Chondrocyte (in vitro differentiated cells): ENCODE measurements around the gene ELP2. TPM values are rescaled to one million over a fixed set of nuclear protein-coding genes. Genes with fewer than 3 reads are reported as not detected.

Source experiments
- DNase-seq: peaks from one replicate; pipeline ENCODE4 v3.0.0; 2021; ENCODE audit warnings: mixed read lengths, low spot score
- H3K27ac Mint-ChIP-seq: one replicate; pipeline ENCODE4 v1.8.0; 2021; ENCODE audit warnings: mild to moderate bottlenecking, moderate library complexity, mixed read lengths; ENCODE audit not compliant: unreplicated experiment
- H3K27me3 Mint-ChIP-seq: 2 replicates; pipeline ENCODE4 v1.8.0; 2021; ENCODE audit warnings: low read depth, mixed read lengths
- H3K36me3 Mint-ChIP-seq: 2 replicates; pipeline ENCODE4 v1.8.0; 2021; ENCODE audit warnings: low read depth, mixed read lengths
- H3K4me1 Mint-ChIP-seq: 2 replicates; pipeline ENCODE4 v1.8.0; 2021; ENCODE audit warnings: low read depth, mild to moderate bottlenecking, mixed read lengths
- H3K4me3 Mint-ChIP-seq: one replicate; pipeline ENCODE4 v1.8.0; 2021; ENCODE audit warnings: mild to moderate bottlenecking, moderate library complexity, mixed read lengths; ENCODE audit not compliant: unreplicated experiment
- H3K9me3 Mint-ChIP-seq: 2 replicates; pipeline ENCODE4 v1.8.0; 2021; ENCODE audit warnings: low read depth, mixed read lengths
- total RNA-seq: library from RNA; stranded (reverse); gene quantifications from 3 replicates; pipeline ENCODE4 v1.2.1, GENCODE V29; 2021
- TF ChIP-seq, protein P1 (sequence below): fragments of 200-600 bp; sonication (generic); IDR thresholded peaks from 2 replicates; pipeline ENCODE4 v1.5.0; 2021; ENCODE audit warnings: antibody characterized with exemption, mild to moderate bottlenecking, moderate library complexity

The ELP2 gene
- total RNA-seq, 1 donor from 2014 or later, result 77.2 TPM

DNA sequence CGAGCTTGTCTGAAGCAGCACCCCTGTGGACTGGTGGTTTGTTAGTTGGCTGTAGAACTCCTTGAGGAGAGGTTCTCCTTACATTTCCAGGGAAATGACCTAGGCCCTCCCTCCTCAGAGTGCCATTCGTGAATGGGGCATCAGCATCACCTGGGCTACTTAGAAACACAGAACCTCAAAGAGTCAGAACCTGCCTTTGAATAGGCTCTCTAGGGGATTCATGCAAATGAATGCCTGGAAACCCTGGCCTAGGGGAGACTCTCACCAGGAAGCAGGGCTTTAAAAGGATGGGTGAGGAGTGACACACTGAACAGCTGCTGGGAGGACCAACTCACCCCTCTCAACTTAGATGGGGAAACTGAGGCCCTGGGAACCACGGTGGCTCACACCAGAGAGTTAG, 55.5 kb downstream of the ELP2 start:
- TF ChIP-seq, protein P1, sequence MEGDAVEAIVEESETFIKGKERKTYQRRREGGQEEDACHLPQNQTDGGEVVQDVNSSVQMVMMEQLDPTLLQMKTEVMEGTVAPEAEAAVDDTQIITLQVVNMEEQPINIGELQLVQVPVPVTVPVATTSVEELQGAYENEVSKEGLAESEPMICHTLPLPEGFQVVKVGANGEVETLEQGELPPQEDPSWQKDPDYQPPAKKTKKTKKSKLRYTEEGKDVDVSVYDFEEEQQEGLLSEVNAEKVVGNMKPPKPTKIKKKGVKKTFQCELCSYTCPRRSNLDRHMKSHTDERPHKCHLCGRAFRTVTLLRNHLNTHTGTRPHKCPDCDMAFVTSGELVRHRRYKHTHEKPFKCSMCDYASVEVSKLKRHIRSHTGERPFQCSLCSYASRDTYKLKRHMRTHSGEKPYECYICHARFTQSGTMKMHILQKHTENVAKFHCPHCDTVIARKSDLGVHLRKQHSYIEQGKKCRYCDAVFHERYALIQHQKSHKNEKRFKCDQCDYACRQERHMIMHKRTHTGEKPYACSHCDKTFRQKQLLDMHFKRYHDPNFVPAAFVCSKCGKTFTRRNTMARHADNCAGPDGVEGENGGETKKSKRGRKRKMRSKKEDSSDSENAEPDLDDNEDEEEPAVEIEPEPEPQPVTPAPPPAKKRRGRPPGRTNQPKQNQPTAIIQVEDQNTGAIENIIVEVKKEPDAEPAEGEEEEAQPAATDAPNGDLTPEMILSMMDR, result no peak
- H3K4me1 Mint-ChIP-seq, result peaks cover 40% of the 10 kb centered on the region
- H3K9me3 Mint-ChIP-seq, result no peaks in the 10 kb centered on the region
- DNase-seq, result no peak
- H3K27me3 Mint-ChIP-seq, result no peaks in the 10 kb centered on the region
- H3K27ac Mint-ChIP-seq, result no peak overlapping the region
- no peaks in the 10 kb centered on the region for H3K36me3 Mint-ChIP-seq
- no peak overlapping the region for H3K4me3 Mint-ChIP-seq

GRCh38 chr18:36185901-36186460, 56.3 kb downstream of the ELP2 start:
- TF ChIP-seq, protein P1, result no peak
- no peak overlapping the region for H3K27ac Mint-ChIP-seq

GRCh38 chr18:36186461-36187192, 56.9 kb downstream of the ELP2 start:
- Mint-ChIP-seq H3K4me3 (peak overlapping the region; percentile 91), H3K4me1 (peaks cover 33% of the 10 kb centered on the region), H3K27me3 (no peaks in the 10 kb centered on the region), H3K27ac (peak overlapping the region; percentile 54), H3K36me3 (no peaks in the 10 kb centered on the region), H3K9me3 (no peaks in the 10 kb centered on the region)
- TF ChIP-seq, protein P1, result peak; percentile 21
- no peak for DNase-seq

More at GRCh38 chr18:36185901-36186460, 56.3 kb downstream of the ELP2 start:
- H3K4me1 Mint-ChIP-seq, result peaks cover 33% of the 10 kb centered on the region
- no peak for DNase-seq
- H3K36me3 Mint-ChIP-seq, result no peaks in the 10 kb centered on the region
- H3K9me3 Mint-ChIP-seq, result no peaks in the 10 kb centered on the region
- peak overlapping the region; percentile 91 for H3K4me3 Mint-ChIP-seq
- H3K27me3 Mint-ChIP-seq, result no peaks in the 10 kb centered on the region

- no peaks in the 10 kb centered on the region for H3K27me3 Mint-ChIP-seq
Measured at GRCh38 chr18:36187193-36187825, 57.6 kb downstream of the ELP2 start, which contains the start of gene MOCOS. MOCOS (plus strand) TSS chr18:36187497; CDS start chr18:36187540, 43 bp downstream.

More at GRCh38 chr18:36187193-36187825, 57.6 kb downstream of the ELP2 start, which contains the start of gene MOCOS:
- Mint-ChIP-seq H3K4me3 (peak within 1 kb of the TSS; percentile 91), H3K4me1 (peaks cover 28% of the 10 kb centered on the region), H3K9me3 (no peaks in the 10 kb centered on the region), H3K27ac (peak within 1 kb of the TSS; percentile 92), H3K36me3 (no peaks in the 10 kb centered on the region)
- TF ChIP-seq, protein P1, result no peak
- no peak for DNase-seq
